Tibial nerve (tissue), 4 donors: ENCODE results near the gene RGR. TPM values are rescaled to one million over a fixed set of nuclear protein-coding genes. Genes with fewer than 3 reads are reported as not detected.
A peak's percentile ranks its signal among the peaks of the same experiment; 100 is the strongest.

Source experiments
- DNase-seq, 2 donors: peaks; one replicate each; pipeline ENCODE4 v3.0.0-alpha.2; 2019; ENCODE audit warnings: low spot score in 2 of 2
- H3K27ac ChIP-seq, 4 donors: fragments of 200-600 bp; sonication (generic) in 3 of 4; one replicate each; pipeline ENCODE4 v1.5.1; 2017 to 2019; ENCODE audit warnings: mild to moderate bottlenecking in 1 of 4
- H3K27me3 ChIP-seq, 2 donors: fragments of 200-600 bp; sonication (generic) in 1 of 2; one replicate each; pipeline versions ENCODE4 v1.5.1 to v1.6.0; 2017 to 2019
- H3K36me3 ChIP-seq, 3 donors: fragments of 200-600 bp; sonication (generic); one replicate each; pipeline ENCODE4 v1.5.1; 2018 to 2019
- H3K4me1 ChIP-seq, 4 donors: fragments of 200-600 bp; sonication (generic) in 3 of 4; one replicate each; pipeline ENCODE4 v1.5.1; 2017 to 2019
- H3K4me3 ChIP-seq, 4 donors: fragments of 200-600 bp; sonication (generic) in 3 of 4; one replicate each; pipeline ENCODE4 v1.5.1; 2017 to 2019; ENCODE audit warnings: mild to moderate bottlenecking in 1 of 4, moderate library complexity in 1 of 4
- H3K9me3 ChIP-seq, 4 donors: fragments of 200-600 bp; sonication (generic) in 3 of 4; one replicate each; pipeline ENCODE4 v1.5.1; 2017 to 2019
- CTCF ChIP-seq, 5 experiments: fragments of 200-600 bp in 3 of 5; fragments of 450-650 bp in 2 of 5; sonication (generic) in 3 of 5; IDR thresholded peaks; one replicate each; pipeline ENCODE4 v1.5.1; 2016 to 2019; ENCODE audit warnings: antibody characterized with exemption in 5 of 5, mild to moderate bottlenecking in 3 of 5, moderate library complexity in 2 of 5
- EP300 ChIP-seq, 2 donors: sonication (generic); formaldehyde crosslinking; IDR thresholded peaks; one replicate each; pipeline ENCODE4 v1.6.1; 2017; ENCODE audit warnings: antibody characterized with exemption in 2 of 2, mild to moderate bottlenecking in 1 of 2
- POLR2A ChIP-seq, 2 donors: fragments of 450-650 bp; IDR thresholded peaks; one replicate each; pipeline ENCODE4 v1.6.1; 2017; ENCODE audit warnings: antibody characterized with exemption in 2 of 2, mild to moderate bottlenecking in 2 of 2, moderate library complexity in 2 of 2
- WGBS, 2 donors: methylation state at CpG; one replicate each; pipeline ENCODE4 v1.1.5; 2018; 5-methylcytosine and 5-hydroxymethylcytosine counted together
- total RNA-seq, 4 donors: library from RNA; depleted of rRNA; stranded (reverse); fragments of >200 nt; gene quantifications; one replicate each; pipeline ENCODE4 v1.1.0, GENCODE V29; 2016

Gene RGR
- total RNA-seq, 4 donors from 2014 or later: 0.42 TPM; not detected in 3

- H3K4me3 ChIP-seq: no peak overlapping the region
- H3K36me3 ChIP-seq: no peaks in the 10 kb centered on the region
- DNase-seq: no peak
- TF ChIP-seq POLR2A (IDR thresholded peaks at IDR 0.05) (no peak), CTCF (IDR thresholded peaks at IDR 0.05) (no peak), EP300 (IDR thresholded peaks at IDR 0.05) (no peak)
- no peak overlapping the region for H3K27ac ChIP-seq
- 85 to 87% methylated on average over 4 of the region's 4 CpGs for WGBS, 2 donors
- H3K4me1 ChIP-seq: peaks cover 0 to 13% (median 6%) of the 10 kb centered on the region in 4 donors
- no peaks in the 10 kb centered on the region for H3K27me3 ChIP-seq
- no peaks in the 10 kb centered on the region for H3K9me3 ChIP-seq
Observed at GRCh38 chr10:84306751-84307384, 62.0 kb downstream of the RGR start.

- no peaks in the 10 kb centered on the region for H3K27me3 ChIP-seq
- DNase-seq: no peak
- H3K4me1 ChIP-seq: peaks cover 0 to 13% (median 6%) of the 10 kb centered on the region in 4 donors
- 30 to 35% methylated on average over 1 of the region's 1 CpG for WGBS, 2 donors
- H3K4me3 ChIP-seq: no peak overlapping the region
- H3K27ac ChIP-seq: no peak overlapping the region
- TF ChIP-seq CTCF (IDR thresholded peaks at IDR 0.05): no peak
- no peak for TF ChIP-seq EP300 (IDR thresholded peaks at IDR 0.05)
- TF ChIP-seq POLR2A (IDR thresholded peaks at IDR 0.05): no peak
- H3K36me3 ChIP-seq: no peaks in the 10 kb centered on the region
- no peaks in the 10 kb centered on the region for H3K9me3 ChIP-seq
Observed at GRCh38 chr10:84308021-84308420, 63.2 kb downstream of the RGR start.

GRCh38 chr10:84308481-84309304, 63.8 kb downstream of the RGR start:
- Histone ChIP-seq H3K9me3 (no peaks in the 10 kb centered on the region), H3K27ac (peak overlapping the region in 1 of 4 donors; percentile 30), H3K4me1 (peaks cover 0 to 13% (median 6%) of the 10 kb centered on the region in 4 donors), H3K36me3 (no peaks in the 10 kb centered on the region), H3K4me3 (no peak overlapping the region), H3K27me3 (no peaks in the 10 kb centered on the region)
- TF ChIP-seq CTCF (IDR thresholded peaks at IDR 0.05) (no peak), POLR2A (IDR thresholded peaks at IDR 0.05) (no peak), EP300 (IDR thresholded peaks at IDR 0.05) (no peak)
- DNase-seq: peak in 1 of 2 donors; percentile 15
- WGBS, 2 donors: 19 to 20% methylated on average over 6 of the region's 6 CpGs

Other genes with a start within 250 kb of the RGR start
- gene GHITM, start 105.5 kb upstream of the RGR start, total RNA-seq: 100 to 1,000 TPM in 2 of 4 donors, 10 to 100 TPM in 2; 77.3 to 150 (median 105) TPM
- not detected for gene GPR15LG, start 71.3 kb upstream of the RGR start, total RNA-seq
- gene CDHR1, start 50.5 kb upstream of the RGR start, total RNA-seq: 1 to 10 TPM in 1 of 4 donors, under 1 TPM in 2, not detected in 1; 0.30 to 1.0 (median 0.44) TPM
- not detected for gene LRIT2, start 19.5 kb upstream of the RGR start, total RNA-seq
- gene LRIT1, start 3.5 kb upstream of the RGR start, total RNA-seq: not detected
- gene CCSER2, start 83.5 kb downstream of the RGR start, total RNA-seq: 10 to 100 TPM; 43.9 to 71.9 (median 51.4) TPM